GM19324 (cell line): Measurements from ENCODE around the gene TRIO.
A peak's percentile ranks its signal among the peaks of the same experiment; 100 is the strongest.

Experiments
- ATAC-seq: cut with Tn5 transposase; IDR thresholded peaks from one replicate; pipeline ENCODE4 v1.9.1; 2021; ENCODE audit warnings: mild to moderate bottlenecking, moderate library complexity; ENCODE audit not compliant: unreplicated experiment, low FRiP score

Gene TRIO

GRCh38 chr5:14121552-14121951 is 21.6 kb upstream of the TRIO start:
- no peak for ATAC-seq

- ATAC-seq, result no peak
Observed at GRCh38 chr5:14122089-14122488, 21.1 kb upstream of the TRIO start.

- no peak for ATAC-seq
Observed at GRCh38 chr5:14123551-14123950, 19.6 kb upstream of the TRIO start.

GRCh38 chr5:14123974-14124482 is 19.1 kb upstream of the TRIO start:
- no peak for ATAC-seq

GRCh38 chr5:14125262-14125661 is 17.9 kb upstream of the TRIO start:
- no peak for ATAC-seq

GRCh38 chr5:14127587-14127986 is 15.6 kb upstream of the TRIO start:
- ATAC-seq, result no peak

- ATAC-seq, result no peak
Observed at GRCh38 chr5:14128079-14128478, 15.1 kb upstream of the TRIO start.

- no peak for ATAC-seq
Observed at GRCh38 chr5:14129123-14129522, 14.0 kb upstream of the TRIO start.

- no peak for ATAC-seq
Observed at GRCh38 chr5:14131855-14132503, 11.2 kb upstream of the TRIO start.

GRCh38 chr5:14133394-14133793 is 9.7 kb upstream of the TRIO start:
- no peak for ATAC-seq

GRCh38 chr5:14134083-14134482 is 9.1 kb upstream of the TRIO start:
- ATAC-seq, result no peak

GRCh38 chr5:14134771-14135170 is 8.4 kb upstream of the TRIO start:
- no peak for ATAC-seq

- no peak for ATAC-seq
Observed at GRCh38 chr5:14135621-14136020, 7.5 kb upstream of the TRIO start.

- no peak for ATAC-seq
Observed at GRCh38 chr5:14136228-14136627, 6.9 kb upstream of the TRIO start.

GRCh38 chr5:14138608-14139540 is 4.3 kb upstream of the TRIO start:
- no peak for ATAC-seq

GRCh38 chr5:14141764-14142163 is 1.4 kb upstream of the TRIO start:
- ATAC-seq, result no peak

- ATAC-seq, result no peak
Observed at GRCh38 chr5:14142202-14142826, 828 bp upstream of the TRIO start.

GRCh38 chr5:14143546-14143840 is 351 bp downstream of the TRIO start:
- ATAC-seq, result peak; percentile 18

GRCh38 chr5:14143841-14144585 is 871 bp downstream of the TRIO start:
- ATAC-seq, result peak; percentile 14

GRCh38 chr5:14144586-14145434 is 1.7 kb downstream of the TRIO start:
- peak; percentile 36 for ATAC-seq
